Stimulated activated memory B cell treated with anti-CD40 and anti-IgM and Interleukin-4, amounts not matched to agents 10 μg/mL and 1 μg/mL and 100 μg/mL, for 72 hours (primary cell): ENCODE measurements around the gene TNK2.

Experiments used
- ATAC-seq: fragments of 150-1000 bp; cut with Tn5 transposase; 2 replicates; pipeline ENCODE4 v1.10.0; 2021
- H3K27ac Mint-ChIP-seq: one replicate; pipeline ENCODE4 v1.8.0; 2022; ENCODE audit warnings: mild to moderate bottlenecking, mixed read lengths
- H3K27me3 Mint-ChIP-seq: one replicate; pipeline ENCODE4 v1.8.0; 2022; ENCODE audit warnings: mixed read lengths
- H3K36me3 Mint-ChIP-seq: one replicate; pipeline ENCODE4 v1.8.0; 2022; ENCODE audit warnings: mixed read lengths
- H3K4me1 Mint-ChIP-seq: one replicate; pipeline ENCODE4 v1.8.0; 2022; ENCODE audit warnings: mixed read lengths
- H3K4me3 Mint-ChIP-seq: one replicate; pipeline ENCODE4 v1.8.0; 2022; ENCODE audit warnings: mild to moderate bottlenecking, moderate library complexity, mixed read lengths
- H3K9me3 Mint-ChIP-seq: one replicate; pipeline ENCODE4 v1.8.0; 2022; ENCODE audit warnings: mixed read lengths

TNK2 gene

DNA sequence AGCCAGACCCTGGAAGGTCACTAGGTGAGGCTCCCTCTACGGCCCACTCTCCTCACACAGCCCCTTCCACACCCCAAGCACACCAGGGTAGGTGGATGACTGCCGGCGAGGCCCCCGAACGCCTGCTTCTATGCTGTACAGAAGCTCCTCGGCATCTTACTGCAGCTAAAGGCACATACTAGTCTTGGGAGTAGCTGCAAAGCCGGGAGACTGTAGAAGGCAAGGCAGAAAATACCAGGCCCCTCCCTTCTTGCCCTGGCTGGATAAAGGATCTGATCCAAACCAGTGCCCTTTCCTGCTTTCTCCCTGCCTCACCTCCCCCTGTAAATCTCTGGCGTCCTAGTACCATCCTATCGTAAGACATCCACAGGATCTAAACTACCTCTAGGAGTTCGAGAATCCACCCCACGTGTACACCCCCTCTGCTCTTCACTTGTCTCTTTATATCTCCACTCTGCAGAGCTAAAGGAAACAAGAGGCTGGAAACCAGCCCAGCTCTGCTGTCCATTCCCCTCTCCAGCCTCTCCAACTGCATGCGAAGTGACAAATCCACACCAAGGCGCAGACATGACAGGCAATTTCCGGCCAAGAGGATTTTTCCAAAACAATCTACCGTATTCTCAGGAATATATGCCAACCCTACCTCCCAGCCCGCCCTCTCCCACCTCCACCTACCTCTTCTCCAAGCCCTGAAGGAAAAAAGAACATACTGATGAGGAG lies 11.8 kb downstream of the TNK2 start:
- no peaks in the 10 kb centered on the region for H3K9me3 Mint-ChIP-seq
- H3K4me3 Mint-ChIP-seq = peak overlapping the region; percentile 94
- no peak for ATAC-seq
- H3K27me3 Mint-ChIP-seq = no peaks in the 10 kb centered on the region
- no peaks in the 10 kb centered on the region for H3K36me3 Mint-ChIP-seq
- H3K27ac Mint-ChIP-seq = peak overlapping the region; percentile 91
- H3K4me1 Mint-ChIP-seq = peaks cover 78% of the 10 kb centered on the region

DNA sequence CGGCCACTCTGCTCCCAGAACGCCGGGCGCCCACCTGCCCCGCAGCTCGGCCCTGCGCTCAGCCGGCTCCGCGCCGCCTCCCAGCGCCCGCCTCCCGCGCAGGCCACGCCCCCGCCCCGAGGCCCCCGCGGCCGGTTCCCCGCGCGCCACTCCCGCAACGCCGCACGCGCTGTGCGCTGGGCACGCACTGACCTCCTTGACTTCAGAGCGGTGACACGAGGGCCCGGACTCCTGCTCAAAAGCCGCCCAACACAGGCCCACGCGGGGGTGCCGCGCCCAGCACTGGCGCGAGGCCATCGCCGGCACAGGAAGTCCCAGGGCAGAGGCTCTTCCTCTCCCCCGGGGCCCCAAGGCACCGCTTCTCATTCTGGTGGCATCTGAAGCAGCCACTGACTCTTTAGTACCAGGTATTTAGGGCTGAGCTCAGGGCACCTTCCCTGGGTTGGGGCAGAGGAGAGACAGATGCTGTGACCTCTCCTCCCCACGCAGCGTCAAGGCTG lies 12.4 kb downstream of the TNK2 start:
- ATAC-seq = peak; percentile 83
- no peaks in the 10 kb centered on the region for H3K9me3 Mint-ChIP-seq

DNA sequence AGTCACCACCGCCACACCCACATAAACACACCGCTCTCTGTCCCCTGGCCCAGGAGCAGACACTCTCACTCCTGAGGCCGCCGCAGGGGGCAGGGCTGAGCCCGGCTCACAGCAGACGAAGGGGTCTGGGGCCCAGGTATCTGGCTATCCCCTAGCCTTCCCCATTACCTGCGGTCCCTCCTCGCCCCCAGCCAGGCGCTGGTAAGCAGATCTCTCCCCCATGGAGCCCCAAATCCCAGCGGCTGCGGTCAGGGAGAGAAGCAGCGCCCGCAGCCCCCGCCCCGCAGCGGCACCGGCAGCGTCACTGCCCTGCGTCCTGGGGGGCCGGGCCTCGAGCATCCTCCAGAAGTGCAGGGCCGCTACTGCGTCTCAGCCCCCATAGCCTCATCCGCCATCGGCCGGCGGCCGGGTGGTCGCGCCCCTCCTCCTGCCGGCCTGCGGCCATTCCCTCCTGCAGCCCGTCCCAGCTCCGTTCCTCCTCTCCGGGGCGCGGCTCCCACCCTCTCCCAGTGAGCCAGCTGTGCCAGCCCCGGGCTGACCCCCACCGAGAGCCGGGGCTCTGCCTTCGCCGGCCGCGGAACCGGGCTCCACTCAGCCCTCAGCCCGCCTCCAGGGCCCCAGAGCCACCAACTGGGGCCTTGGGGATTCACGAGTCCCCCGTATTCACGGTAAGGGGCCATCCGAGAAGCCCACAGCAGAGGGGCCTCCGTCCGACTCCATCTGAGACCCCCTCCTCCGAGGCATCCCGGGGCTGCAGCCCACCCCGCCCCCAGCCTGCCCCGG lies 13.1 kb downstream of the TNK2 start:
- no peaks in the 10 kb centered on the region for H3K36me3 Mint-ChIP-seq
- peak overlapping the region; percentile 91 for H3K27ac Mint-ChIP-seq
- peaks cover 68% of the 10 kb centered on the region for H3K4me1 Mint-ChIP-seq
- H3K27me3 Mint-ChIP-seq = no peaks in the 10 kb centered on the region
- H3K4me3 Mint-ChIP-seq = peak overlapping the region; percentile 85
- H3K9me3 Mint-ChIP-seq = no peaks in the 10 kb centered on the region
- peak; percentile 87 for ATAC-seq

More for the DNA sequence above, 12.4 kb downstream of the TNK2 start:
- Mint-ChIP-seq H3K4me3 (peak overlapping the region; percentile 94), H3K27ac (peak overlapping the region; percentile 91), H3K36me3 (no peaks in the 10 kb centered on the region), H3K4me1 (peaks cover 74% of the 10 kb centered on the region), H3K27me3 (no peaks in the 10 kb centered on the region)

DNA sequence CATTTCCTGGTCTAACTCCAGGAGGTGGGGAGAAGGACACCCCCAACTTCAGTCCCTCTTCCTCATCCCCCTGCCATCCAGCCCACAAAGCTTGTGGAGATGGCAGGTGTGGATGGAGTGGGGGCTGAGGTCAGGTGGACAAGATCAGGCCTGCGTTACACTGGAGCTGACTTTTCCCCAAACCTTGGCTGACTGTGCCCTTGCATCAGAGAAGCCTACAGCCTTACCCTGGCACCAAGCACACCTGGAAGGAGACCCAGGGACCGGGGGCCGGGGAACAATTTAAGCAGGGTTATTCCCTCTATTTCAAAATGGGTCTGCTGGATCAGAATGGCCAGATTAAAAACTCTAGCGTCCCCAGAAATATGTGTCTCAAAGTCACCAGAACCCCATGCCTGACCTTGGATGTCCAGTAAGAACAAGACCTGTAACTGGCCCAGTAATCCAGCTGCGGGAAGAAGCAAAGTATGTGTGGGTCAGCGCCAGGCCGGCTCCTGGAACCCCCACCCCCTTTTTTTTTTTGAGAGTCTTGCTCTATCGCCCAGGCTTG lies 14.4 kb downstream of the TNK2 start:
- Mint-ChIP-seq H3K4me3 (peak overlapping the region; percentile 62), H3K4me1 (peaks cover 68% of the 10 kb centered on the region), H3K27ac (peak overlapping the region; percentile 91), H3K9me3 (no peaks in the 10 kb centered on the region), H3K27me3 (no peaks in the 10 kb centered on the region), H3K36me3 (peaks cover 8% of the 10 kb centered on the region)
- no peak for ATAC-seq

DNA sequence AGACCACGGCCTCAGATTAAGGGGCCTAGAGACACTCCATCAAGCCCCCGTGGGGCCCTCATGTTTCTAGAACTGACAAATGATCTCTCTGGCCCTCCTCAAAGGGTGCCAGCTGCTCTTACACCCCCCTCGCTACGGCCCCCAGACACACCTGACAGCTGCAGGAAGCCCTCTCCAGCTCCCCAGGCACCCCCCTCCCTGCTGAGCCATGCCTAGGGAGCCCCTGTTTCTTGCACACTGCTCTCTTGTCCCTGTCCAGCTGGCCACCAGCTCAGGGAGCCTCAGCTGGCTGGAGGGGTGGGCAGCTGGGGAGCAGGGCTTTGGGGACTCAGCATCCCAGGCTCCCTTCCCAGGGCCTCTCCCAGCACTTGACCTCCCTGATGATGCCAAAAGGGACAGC lies 14.8 kb downstream of the TNK2 start:
- no peak overlapping the region for H3K4me3 Mint-ChIP-seq
- peak overlapping the region; percentile 59 for H3K27ac Mint-ChIP-seq
- no peaks in the 10 kb centered on the region for H3K27me3 Mint-ChIP-seq
- H3K36me3 Mint-ChIP-seq = peaks cover 8% of the 10 kb centered on the region
- H3K9me3 Mint-ChIP-seq = no peaks in the 10 kb centered on the region
- ATAC-seq = no peak
- peaks cover 70% of the 10 kb centered on the region for H3K4me1 Mint-ChIP-seq

DNA sequence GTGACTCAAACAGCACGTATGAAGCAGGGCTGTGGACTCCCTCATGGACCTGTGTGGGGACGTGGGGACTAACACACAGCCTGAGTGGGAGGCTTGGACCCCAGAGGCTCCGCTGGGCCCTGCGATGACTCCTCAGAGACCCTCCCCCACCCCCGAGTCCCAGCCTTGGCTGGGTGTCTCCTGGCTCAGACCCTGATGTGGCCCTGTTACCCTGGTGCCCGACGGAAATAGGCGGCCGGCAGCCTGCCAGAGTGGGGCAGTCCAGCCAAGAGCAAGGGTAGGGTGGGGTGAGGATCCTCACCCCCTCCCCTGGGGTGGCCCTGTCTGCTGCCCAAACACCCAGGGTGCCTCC lies 15.3 kb downstream of the TNK2 start:
- no peak for ATAC-seq
- peaks cover 65% of the 10 kb centered on the region for H3K4me1 Mint-ChIP-seq
- no peaks in the 10 kb centered on the region for H3K9me3 Mint-ChIP-seq
- no peaks in the 10 kb centered on the region for H3K27me3 Mint-ChIP-seq
- peaks cover 8% of the 10 kb centered on the region for H3K36me3 Mint-ChIP-seq
- peak overlapping the region; percentile 59 for H3K27ac Mint-ChIP-seq
- no peak overlapping the region for H3K4me3 Mint-ChIP-seq

DNA sequence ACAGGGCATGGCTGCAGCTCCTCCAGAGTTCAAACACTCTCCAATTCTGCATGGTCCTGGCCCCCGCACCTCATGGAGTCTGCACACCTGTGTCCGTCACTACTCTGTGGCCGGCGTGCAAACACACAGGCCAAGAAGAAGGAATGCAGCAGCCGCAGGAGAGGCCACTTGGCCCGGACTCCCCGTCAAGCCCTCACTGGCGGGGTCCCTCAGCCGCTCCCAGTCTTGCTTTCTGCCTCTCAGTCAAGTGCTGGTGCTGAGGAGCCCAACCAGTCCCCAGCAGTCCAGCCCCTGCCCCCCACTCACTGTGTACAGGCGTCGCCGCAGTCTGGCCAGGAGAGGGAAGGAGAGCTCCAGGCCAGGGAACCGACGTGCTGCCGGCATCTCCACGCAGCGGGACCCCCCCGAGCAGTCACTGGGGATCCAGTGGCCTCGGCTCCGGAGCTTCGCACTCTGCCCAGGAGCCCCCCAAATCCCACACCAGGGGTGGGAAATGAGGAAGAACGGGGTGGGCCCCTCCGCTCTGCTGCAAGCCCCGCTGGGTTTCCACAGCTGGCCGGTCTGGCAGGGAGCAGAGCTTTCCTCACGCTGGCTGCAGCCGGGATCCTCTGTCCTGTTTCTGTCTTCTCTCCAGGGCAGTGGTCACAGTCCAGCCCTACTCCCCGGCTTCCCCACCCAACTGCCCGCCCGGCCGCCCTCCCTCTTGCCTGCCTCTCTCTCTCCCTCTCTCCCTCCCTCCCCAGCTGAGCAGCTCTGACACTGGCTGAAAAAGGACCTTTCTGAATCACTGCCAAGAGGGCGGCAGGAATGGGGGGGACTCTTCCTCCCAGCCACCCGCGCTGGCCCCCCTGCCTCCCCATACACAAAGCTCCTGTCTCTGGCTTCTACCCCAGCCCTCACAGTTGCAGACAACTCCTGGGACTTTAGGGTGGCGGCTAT lies 16.0 kb downstream of the TNK2 start:
- Mint-ChIP-seq H3K36me3 (peaks cover 13% of the 10 kb centered on the region), H3K27me3 (no peaks in the 10 kb centered on the region), H3K4me1 (peaks cover 58% of the 10 kb centered on the region), H3K27ac (peak overlapping the region; percentile 59), H3K4me3 (no peak overlapping the region), H3K9me3 (no peaks in the 10 kb centered on the region)
- ATAC-seq = no peak

DNA sequence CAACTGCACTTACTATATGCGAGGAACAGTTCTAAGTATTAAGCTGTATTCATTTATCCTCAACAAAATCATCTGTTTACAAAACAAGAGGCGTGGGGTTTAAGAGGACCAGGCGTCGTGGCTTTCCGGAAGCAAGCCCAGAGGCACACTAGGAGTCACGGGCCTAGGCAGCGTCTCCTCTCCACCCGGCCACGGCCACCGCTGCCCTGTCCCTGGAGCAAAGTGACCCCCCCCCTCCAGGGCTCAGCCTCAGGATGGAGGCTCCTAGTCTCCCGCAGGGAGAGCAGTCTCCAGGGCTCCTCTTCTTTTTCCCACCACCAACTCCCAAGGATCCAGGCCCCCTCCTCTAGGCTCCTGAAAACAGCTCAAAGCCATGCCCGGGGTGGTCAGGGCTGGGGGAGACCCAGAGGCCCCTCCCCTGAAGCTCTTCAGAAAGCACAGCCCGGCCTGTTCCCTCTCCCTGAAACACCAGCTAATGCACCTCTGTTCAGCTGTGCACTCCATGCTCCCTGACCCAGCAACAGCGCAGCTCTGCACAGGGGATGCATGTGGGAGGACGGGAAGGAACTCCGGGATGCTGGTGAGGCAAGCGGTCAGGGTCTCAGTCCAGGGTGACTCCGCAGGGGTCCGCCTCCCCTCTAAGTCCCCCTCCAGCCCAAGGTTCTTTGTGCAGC lies 16.8 kb downstream of the TNK2 start:
- Mint-ChIP-seq H3K9me3 (no peaks in the 10 kb centered on the region), H3K36me3 (peaks cover 13% of the 10 kb centered on the region), H3K4me1 (peaks cover 50% of the 10 kb centered on the region), H3K27me3 (no peaks in the 10 kb centered on the region), H3K27ac (no peak overlapping the region), H3K4me3 (no peak overlapping the region)
- ATAC-seq = no peak

DNA sequence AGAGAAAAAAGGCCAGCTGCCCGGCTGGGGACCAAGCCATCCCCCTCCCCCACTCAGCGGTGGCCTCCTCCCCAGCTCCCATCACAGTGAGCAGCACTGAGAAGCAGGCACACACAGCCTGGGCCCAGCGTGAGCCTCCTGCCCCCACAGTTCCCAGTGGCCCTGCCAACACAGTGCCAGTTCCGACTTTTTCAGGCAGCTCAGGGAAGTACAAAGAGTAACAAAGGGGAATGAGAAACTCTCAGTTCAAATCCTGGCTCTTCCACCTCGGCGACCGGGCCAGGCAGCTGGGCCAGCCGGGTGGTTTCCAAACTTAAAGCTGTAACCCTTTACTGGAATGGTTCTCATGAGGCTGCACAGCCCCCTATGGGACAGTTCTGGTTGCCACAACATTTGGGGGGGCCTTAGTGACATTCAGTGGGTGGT lies 18.5 kb downstream of the TNK2 start:
- no peak for ATAC-seq
- no peaks in the 10 kb centered on the region for H3K27me3 Mint-ChIP-seq
- H3K9me3 Mint-ChIP-seq = no peaks in the 10 kb centered on the region
- H3K36me3 Mint-ChIP-seq = peaks cover 21% of the 10 kb centered on the region
- peak overlapping the region; percentile 32 for H3K27ac Mint-ChIP-seq
- H3K4me1 Mint-ChIP-seq = peaks cover 39% of the 10 kb centered on the region
- no peak overlapping the region for H3K4me3 Mint-ChIP-seq

DNA sequence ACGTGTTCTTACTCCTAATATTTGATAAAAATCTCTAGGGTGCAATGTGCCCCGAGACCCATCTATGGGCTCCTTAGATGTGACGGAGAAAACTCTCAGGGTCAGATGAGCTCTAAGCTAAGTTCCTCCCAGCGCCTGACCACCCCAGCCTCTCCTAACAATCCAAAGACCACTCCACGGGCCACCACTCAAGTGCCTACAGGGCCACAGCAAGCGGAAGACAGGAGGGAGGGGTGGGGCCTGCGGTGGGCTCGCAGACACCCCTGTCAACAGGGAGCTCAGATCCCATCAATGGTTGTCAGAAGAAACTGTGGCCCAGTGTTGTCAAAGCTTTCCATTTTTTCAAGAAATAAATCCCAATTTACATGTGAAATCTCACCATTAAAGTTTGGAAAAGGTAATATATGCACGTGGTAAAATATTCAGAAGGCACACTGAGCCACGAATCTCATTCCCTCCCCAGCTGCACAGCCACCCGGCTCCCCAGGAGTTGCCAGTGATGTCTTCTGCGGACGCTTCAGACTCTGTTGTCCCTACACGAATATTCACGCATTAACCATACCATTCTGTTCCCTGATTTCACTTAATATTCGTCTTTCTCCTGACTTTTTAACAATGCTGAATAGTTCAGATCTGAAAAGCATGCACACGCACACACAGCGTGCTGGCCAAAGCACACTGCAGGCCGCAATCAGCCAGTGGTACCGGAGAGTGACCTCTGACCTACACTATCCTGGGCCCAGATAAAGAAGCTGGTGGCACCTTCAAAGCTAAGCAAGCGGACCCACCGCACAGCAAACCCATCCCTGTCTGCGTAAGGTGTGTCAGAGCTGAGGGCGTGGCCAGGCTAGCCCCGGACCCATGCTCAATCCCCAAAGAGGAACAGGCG lies 19.1 kb downstream of the TNK2 start:
- H3K27ac Mint-ChIP-seq = peak overlapping the region; percentile 32
- peaks cover 33% of the 10 kb centered on the region for H3K4me1 Mint-ChIP-seq
- no peak overlapping the region for H3K4me3 Mint-ChIP-seq
- no peaks in the 10 kb centered on the region for H3K27me3 Mint-ChIP-seq
- no peak for ATAC-seq
- peaks cover 21% of the 10 kb centered on the region for H3K36me3 Mint-ChIP-seq
- no peaks in the 10 kb centered on the region for H3K9me3 Mint-ChIP-seq

DNA sequence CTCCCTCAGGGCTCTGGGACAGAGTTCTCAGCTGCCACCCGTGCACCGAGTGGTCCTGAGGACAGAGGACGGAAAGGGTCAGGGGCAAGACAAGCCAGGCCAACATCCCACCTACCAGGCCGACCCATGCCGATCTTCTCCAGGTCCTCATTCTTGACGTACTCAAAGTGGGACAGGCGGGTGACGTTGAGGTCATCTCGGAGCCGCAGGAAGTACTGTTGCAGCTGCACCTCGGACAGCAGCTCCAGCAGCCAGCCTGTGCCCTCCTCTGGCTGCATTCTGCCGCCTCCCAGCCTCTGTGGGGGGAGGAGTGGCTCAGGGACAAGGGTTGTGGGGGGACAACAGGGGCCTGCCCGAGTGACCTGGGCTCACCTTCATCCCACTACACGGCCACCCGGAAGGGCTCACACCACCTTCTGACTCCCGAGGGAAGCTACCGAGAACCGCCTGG lies 20.0 kb downstream of the TNK2 start:
- H3K27ac Mint-ChIP-seq = no peak overlapping the region
- H3K9me3 Mint-ChIP-seq = no peaks in the 10 kb centered on the region
- no peak for ATAC-seq
- peaks cover 24% of the 10 kb centered on the region for H3K4me1 Mint-ChIP-seq
- H3K27me3 Mint-ChIP-seq = no peaks in the 10 kb centered on the region
- H3K36me3 Mint-ChIP-seq = peaks cover 23% of the 10 kb centered on the region
- H3K4me3 Mint-ChIP-seq = no peak overlapping the region

DNA sequence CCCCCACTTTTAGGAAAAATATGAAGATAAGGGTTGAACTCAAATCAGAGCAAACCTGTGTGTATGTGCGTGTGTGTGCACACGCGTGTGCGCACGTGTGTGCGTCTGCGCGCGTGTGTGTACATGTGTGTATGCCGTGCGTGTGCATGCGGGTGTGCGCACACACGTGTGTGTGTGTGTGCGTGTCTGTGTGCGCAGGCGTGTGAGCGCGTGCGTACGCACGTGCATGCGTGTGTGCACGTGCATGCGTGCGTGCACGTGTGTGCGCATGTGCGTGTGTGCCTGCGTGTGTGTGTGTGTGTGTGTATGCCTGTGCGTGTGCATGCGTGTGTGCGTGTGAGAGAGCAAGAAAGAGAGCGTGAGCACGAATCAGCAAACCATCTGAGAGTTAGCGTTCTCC lies 20.7 kb downstream of the TNK2 start:
- Mint-ChIP-seq H3K4me3 (no peak overlapping the region), H3K27me3 (no peaks in the 10 kb centered on the region), H3K9me3 (no peaks in the 10 kb centered on the region), H3K4me1 (peaks cover 24% of the 10 kb centered on the region), H3K27ac (no peak overlapping the region), H3K36me3 (peaks cover 30% of the 10 kb centered on the region)
- no peak for ATAC-seq

DNA sequence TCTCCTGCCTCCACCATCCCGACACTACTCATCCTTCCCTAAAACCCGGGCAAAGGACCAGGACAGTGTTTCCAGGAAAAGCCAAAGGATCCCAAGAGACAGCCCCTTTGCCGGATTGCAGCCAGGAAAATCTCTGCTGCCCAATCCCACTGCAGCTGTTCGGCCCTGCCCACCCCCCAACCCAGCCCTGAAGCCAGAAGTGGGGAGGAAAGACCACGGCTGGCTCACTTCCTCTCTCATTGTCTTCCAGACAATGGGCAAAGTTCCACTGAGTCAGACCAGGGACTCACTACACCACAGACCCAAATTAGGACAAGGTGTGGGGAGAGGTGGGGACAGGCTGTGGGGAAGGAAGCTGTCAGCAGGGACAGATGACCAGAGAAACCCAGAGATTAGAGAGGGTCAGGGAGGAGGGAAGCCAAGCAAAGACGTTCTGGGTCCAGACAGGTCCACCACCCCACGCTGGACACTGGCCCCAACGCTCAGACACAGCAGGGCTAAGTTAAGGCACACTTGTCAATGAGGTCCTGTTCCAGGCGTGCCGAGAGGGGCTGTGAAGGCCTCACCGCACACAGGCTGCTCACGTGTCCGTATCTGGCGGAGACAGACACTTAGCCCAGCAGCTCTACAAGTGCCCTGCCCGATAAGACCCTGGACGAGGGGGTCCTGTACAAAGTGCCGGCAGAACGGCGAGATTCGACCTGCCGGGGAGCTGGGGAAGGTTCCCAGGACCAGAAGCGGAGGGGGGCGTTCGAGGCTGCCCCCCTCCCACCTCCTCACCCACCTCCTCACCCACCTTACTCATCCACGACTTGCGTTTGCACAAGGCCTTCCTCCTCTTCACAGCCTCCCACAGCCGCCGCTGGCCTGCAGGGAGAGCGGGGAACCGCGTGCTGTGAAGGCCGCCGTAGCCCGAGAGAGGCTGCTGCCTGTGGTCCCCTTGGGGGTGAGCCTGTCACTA lies 21.9 kb downstream of the TNK2 start:
- no peak overlapping the region for H3K27ac Mint-ChIP-seq
- peaks cover 17% of the 10 kb centered on the region for H3K4me1 Mint-ChIP-seq
- no peaks in the 10 kb centered on the region for H3K9me3 Mint-ChIP-seq
- no peaks in the 10 kb centered on the region for H3K27me3 Mint-ChIP-seq
- H3K4me3 Mint-ChIP-seq = no peak overlapping the region
- ATAC-seq = no peak
- H3K36me3 Mint-ChIP-seq = peaks cover 31% of the 10 kb centered on the region
